Measurements from ENCODE around the gene AGPS. TPM values are rescaled to one million over a fixed set of nuclear protein-coding genes. Genes with fewer than 3 reads are reported as not detected.
A peak's percentile ranks its signal among the peaks of the same experiment; 100 is the strongest.
"Not testable (repeated sequence)": the region's sequence is repeated elsewhere in the genome, so short reads cannot be mapped to it uniquely, and the experiment has no call there.

AGPS gene
- total and polyA plus RNA-seq, 4 experiments from 2014 or later = 13.8 to 29.7 (median 22.9) TPM

DNA sequence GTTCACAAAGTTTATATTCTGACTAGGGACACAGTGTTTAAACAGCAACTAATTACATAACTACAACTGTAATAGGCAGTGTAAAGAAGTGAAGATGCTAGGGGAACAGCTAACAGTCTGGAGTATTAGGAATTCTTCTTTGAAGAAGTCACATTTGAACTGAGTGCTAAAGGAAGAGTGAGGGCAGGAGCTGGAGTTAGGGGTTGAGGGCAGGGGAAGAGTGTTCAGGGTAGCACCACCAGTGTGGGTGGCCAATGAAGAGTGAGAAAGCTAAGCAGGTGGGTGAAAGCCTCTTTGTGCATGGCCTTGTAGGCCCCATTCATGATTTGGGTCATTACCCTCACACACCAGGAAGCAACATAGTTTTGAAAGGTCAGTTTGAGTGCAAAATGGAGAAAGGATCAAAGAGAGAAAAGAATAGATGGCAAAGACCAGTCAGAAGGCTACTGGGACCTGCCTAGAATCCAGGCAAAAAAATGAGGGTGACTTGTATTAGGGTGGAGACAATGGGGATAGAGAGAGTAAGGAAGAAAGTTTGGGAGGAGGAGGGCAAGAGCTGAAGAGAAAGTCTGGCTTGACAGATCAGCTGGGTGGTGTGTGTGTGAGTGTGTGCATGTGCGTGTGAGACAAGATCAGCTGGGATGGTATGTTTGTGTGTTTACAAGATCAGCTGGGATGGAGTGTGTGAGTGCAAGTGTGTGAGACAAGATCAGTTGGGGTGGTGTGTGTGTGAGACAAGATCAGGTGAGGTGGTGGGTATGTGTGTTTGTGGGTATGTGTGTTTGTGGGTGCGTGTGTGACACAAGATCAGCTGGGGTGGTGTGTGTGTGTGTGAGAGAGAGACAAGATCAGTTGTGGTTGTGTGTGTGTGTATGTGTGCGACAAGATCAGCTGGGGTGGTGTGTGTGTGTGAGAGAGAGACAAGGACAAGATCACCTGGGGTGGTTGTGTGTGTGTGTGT lies 43.6 kb upstream of the AGPS start:
- POLR2A ChIA-PET (ENCODE audit: partially characterized antibody) = interaction anchor here (0.9 kb wide), 1 partner anchor 43 kb away, joined by 3 read pairs; the partner anchor contains the start of gene AGPS
- CTCF ChIA-PET (ENCODE audit: partially characterized antibody) = interaction anchor here (1.1 to 1.8 kb wide), 3 partner anchors 13 to 200 kb away, joined by 4 to 5 read pairs (median 5); no protein-coding TSS in a partner anchor

DNA sequence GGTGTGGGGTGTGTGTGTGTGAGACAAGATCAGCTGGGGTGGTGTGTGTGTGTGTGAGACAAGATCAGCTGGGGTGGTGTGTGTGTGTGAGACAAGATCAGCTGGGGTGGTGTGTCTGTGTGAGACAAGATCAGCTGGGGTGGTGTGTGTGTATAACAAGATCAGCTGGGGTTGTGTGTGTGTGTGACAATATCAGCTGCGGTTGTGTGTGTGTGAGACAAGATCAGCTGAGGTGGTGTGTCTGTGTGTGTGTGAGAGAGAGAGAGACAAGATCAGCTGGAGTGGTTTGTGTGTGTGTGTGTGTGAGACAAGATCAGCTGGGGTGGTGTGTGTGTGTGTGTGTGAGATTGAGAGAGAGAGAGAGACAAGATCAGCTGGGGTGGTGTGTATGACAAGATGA lies 41.9 kb upstream of the AGPS start:
- H3K4me1 ChIP-seq (ENCODE audit: insufficient read depth, low read length); intact Hi-C loops (cut with micrococcal nuclease); H3K27ac ChIP-seq (ENCODE audit: low read depth, low read length); H3K36me3 Mint-ChIP-seq; H3K27ac Mint-ChIP-seq; H3K9me3 Mint-ChIP-seq; H3K27me3 Mint-ChIP-seq; H3K4me1 Mint-ChIP-seq; H3K4me3 ChIP-seq (ENCODE audit: low read length in 2 of 2); H3K9me3 ChIP-seq (ENCODE audit: control insufficient read depth in 1 of 2, low read length in 2 of 2); H3K4me3 Mint-ChIP-seq; H3K27me3 ChIP-seq (ENCODE audit: insufficient read depth, low read length); DNase-seq; H3K36me3 ChIP-seq (ENCODE audit: insufficient read depth, low read length): not testable (repeated sequence)
- POLR2A ChIA-PET (ENCODE audit: partially characterized antibody) = interaction anchor here (1.3 kb wide), 1 partner anchor 41 kb away, joined by 3 read pairs; no protein-coding TSS in a partner anchor
- CTCF ChIA-PET (ENCODE audit: partially characterized antibody) = interaction anchor here (0.8 to 1.8 kb wide), 2 partner anchors 17 to 202 kb away, joined by 3 to 5 read pairs; no protein-coding TSS in a partner anchor

More for the DNA sequence above, 43.6 kb upstream of the AGPS start:
- no peak overlapping the region for H3K4me3 Mint-ChIP-seq
- no peaks in the 10 kb centered on the region for H3K4me1 ChIP-seq (ENCODE audit: insufficient read depth, low read length)
- H3K9me3 ChIP-seq (ENCODE audit: control insufficient read depth in 1 of 2, low read length in 2 of 2) = no peaks in the 10 kb centered on the region
- no peak overlapping the region for H3K4me3 ChIP-seq (ENCODE audit: low read length in 2 of 2)
- H3K27ac ChIP-seq (ENCODE audit: low read depth, low read length) = no peak overlapping the region
- no peaks in the 10 kb centered on the region for H3K9me3 Mint-ChIP-seq
- no peak overlapping the region for H3K27ac Mint-ChIP-seq
- no peaks in the 10 kb centered on the region for H3K27me3 ChIP-seq (ENCODE audit: insufficient read depth, low read length)
- H3K4me1 Mint-ChIP-seq = peaks cover 0 to 5% (median 1%) of the 10 kb centered on the region in 4 donors
- no peaks in the 10 kb centered on the region for H3K27me3 Mint-ChIP-seq
- intact Hi-C loops (cut with micrococcal nuclease) = no loop called here
- no peak for DNase-seq
- H3K36me3 Mint-ChIP-seq = no peaks in the 10 kb centered on the region
- H3K36me3 ChIP-seq (ENCODE audit: insufficient read depth, low read length) = no peaks in the 10 kb centered on the region

DNA sequence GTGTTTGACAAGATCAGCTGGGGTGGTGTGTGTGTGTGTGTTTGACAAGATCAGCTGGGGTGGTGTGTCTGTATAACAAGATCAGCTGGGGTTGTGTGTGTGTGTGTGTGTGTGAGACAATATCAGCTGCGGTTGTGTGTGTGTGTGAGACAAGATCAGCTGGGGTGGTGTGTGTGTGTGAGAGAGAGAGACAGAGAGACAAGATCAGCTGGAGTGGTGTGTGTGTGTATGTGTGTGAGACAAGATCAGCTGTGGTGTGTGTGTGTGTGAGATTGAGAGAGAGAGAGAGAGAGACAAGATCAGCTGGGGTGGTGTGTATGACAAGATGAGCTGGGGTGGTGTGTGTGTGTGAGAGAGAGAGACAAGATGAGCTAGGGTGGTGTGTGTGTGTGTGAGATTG lies 41.5 kb upstream of the AGPS start:
- H3K9me3 Mint-ChIP-seq; H3K4me1 ChIP-seq (ENCODE audit: insufficient read depth, low read length); intact Hi-C loops (cut with micrococcal nuclease); H3K4me1 Mint-ChIP-seq; H3K27me3 ChIP-seq (ENCODE audit: insufficient read depth, low read length); DNase-seq; H3K36me3 Mint-ChIP-seq; H3K9me3 ChIP-seq (ENCODE audit: control insufficient read depth in 1 of 2, low read length in 2 of 2); H3K36me3 ChIP-seq (ENCODE audit: insufficient read depth, low read length); H3K27ac Mint-ChIP-seq; H3K4me3 Mint-ChIP-seq; H3K27me3 Mint-ChIP-seq; H3K27ac ChIP-seq (ENCODE audit: low read depth, low read length); H3K4me3 ChIP-seq (ENCODE audit: low read length in 2 of 2): not testable (repeated sequence)
- POLR2A ChIA-PET (ENCODE audit: partially characterized antibody) = interaction anchor here (1.0 to 1.3 kb wide), 2 partner anchors 10 to 41 kb away, joined by 3 read pairs; no protein-coding TSS in a partner anchor
- CTCF ChIA-PET (ENCODE audit: partially characterized antibody) = interaction anchor here (1.1 kb wide), 1 partner anchor 9 kb away, joined by 4 read pairs; no protein-coding TSS in a partner anchor

DNA sequence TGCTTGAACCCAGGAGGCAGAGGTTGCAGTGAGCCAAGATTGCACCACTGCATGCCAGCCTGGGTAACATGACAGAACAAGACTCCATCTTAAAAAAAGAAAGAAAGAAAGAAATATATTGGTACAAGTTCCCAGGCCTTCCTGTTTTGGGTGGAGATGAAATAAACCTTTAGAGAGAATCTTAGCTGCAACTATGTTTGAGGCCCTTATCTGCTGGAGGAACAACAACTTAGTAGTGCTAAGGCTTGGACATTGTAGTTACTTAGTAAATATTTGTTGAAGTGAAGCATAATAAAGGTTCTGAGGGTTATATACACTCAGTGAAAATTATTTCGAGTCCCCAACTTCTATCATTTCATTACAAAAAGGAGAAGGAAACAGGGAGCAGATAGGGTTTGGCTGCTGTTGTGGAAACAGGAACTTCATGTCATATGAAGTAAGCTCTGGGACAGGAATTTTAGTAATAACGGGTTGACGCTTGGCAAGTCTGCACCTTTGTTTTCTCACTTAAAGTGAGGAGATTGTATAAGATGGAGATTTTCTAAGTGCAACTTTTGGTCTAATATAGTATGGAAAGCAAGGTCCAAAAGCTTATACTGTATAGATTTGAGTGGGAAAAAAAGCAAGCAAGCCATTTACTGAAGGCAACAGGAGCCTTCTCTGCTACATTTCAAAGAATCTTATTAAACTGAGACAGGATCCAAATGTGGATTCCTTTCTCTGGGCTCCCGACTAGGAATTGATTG lies 40.0 kb upstream of the AGPS start:
- intact Hi-C loops (cut with micrococcal nuclease) = no loop called here
- H3K27ac Mint-ChIP-seq = peak overlapping the region in 3 of 7 donors; percentile 29 to 61 (median 52)

DNA sequence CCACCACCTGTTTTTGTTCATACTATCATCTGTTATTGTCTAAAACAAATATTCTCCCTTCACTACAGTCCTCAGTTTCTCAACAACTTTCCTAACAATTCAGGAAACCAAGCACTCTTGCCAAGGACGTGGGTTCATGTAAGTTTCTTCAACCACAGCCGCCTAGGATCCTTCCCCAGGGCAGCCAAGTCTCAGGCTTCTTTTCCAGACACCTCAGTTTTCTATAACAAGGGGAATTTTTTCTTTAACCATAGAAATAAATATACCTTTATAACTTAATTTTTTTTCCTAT lies 39.4 kb upstream of the AGPS start:
- intact Hi-C loops (cut with micrococcal nuclease) = no loop called here
- no peaks in the 10 kb centered on the region for H3K27me3 Mint-ChIP-seq
- POLR2A ChIA-PET (ENCODE audit: partially characterized antibody) = no interaction called here

More for the DNA sequence above, 40.0 kb upstream of the AGPS start:
- H3K9me3 Mint-ChIP-seq = no peaks in the 10 kb centered on the region
- Histone ChIP-seq H3K9me3 (ENCODE audit: control insufficient read depth in 1 of 2, low read length in 2 of 2) (no peaks in the 10 kb centered on the region), H3K4me3 (ENCODE audit: low read length in 2 of 2) (no peak overlapping the region), H3K4me1 (ENCODE audit: insufficient read depth, low read length) (no peaks in the 10 kb centered on the region), H3K36me3 (ENCODE audit: insufficient read depth, low read length) (no peaks in the 10 kb centered on the region), H3K27me3 (ENCODE audit: insufficient read depth, low read length) (no peaks in the 10 kb centered on the region), H3K27ac (ENCODE audit: low read depth, low read length) (no peak overlapping the region)
- DNase-seq = no peak
- H3K36me3 Mint-ChIP-seq = peaks cover 0 to 5% of the 10 kb centered on the region in 2 donors
- H3K27me3 Mint-ChIP-seq = no peaks in the 10 kb centered on the region
- CTCF ChIA-PET (ENCODE audit: partially characterized antibody) = interaction anchor here (0.9 to 1.0 kb wide), 2 partner anchors 16 to 61 kb away, joined by 3 read pairs; no protein-coding TSS in a partner anchor
- H3K4me3 Mint-ChIP-seq = no peak overlapping the region
- H3K4me1 Mint-ChIP-seq = peaks cover 0 to 5% (median 1%) of the 10 kb centered on the region in 4 donors
- POLR2A ChIA-PET (ENCODE audit: partially characterized antibody) = no interaction called here

DNA sequence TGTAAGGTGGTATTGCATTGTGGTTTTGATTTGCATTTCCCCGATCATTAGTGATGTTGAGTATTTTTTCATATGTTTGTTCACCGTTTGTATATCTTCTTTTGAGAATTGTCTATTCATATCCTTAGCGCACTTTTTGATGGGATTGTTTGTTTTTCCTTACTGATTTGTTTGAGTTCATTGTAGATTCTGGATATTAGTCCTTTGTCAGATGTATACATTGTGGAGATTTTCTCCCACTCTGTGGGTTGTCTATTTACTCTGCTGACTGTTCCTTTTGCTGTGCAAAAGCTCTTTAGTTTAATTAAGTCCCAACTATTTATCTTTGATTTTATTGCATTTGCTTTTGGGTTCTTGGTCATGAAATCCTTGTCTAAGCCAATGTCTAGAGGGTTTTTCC lies 38.0 kb upstream of the AGPS start:
- intact Hi-C loops (cut with micrococcal nuclease); POLR2A ChIA-PET (ENCODE audit: partially characterized antibody): not testable (repeated sequence)

More for the DNA sequence above, 39.4 kb upstream of the AGPS start:
- CTCF ChIA-PET (ENCODE audit: partially characterized antibody) = interaction anchor here (1.0 kb wide), 1 partner anchor 60 kb away, joined by 3 read pairs; no protein-coding TSS in a partner anchor
- Histone ChIP-seq H3K4me3 (ENCODE audit: low read length in 2 of 2) (no peak overlapping the region), H3K27me3 (ENCODE audit: insufficient read depth, low read length) (no peaks in the 10 kb centered on the region), H3K4me1 (ENCODE audit: insufficient read depth, low read length) (no peaks in the 10 kb centered on the region), H3K36me3 (ENCODE audit: insufficient read depth, low read length) (no peaks in the 10 kb centered on the region), H3K27ac (ENCODE audit: low read depth, low read length) (no peak overlapping the region), H3K9me3 (ENCODE audit: control insufficient read depth in 1 of 2, low read length in 2 of 2) (no peaks in the 10 kb centered on the region)
- Mint-ChIP-seq H3K9me3 (no peaks in the 10 kb centered on the region), H3K36me3 (peaks cover 0 to 5% of the 10 kb centered on the region in 2 donors), H3K27ac (no peak overlapping the region), H3K4me3 (no peak overlapping the region), H3K4me1 (peaks cover 0 to 5% (median 1%) of the 10 kb centered on the region in 4 donors)
- no peak for DNase-seq

DNA sequence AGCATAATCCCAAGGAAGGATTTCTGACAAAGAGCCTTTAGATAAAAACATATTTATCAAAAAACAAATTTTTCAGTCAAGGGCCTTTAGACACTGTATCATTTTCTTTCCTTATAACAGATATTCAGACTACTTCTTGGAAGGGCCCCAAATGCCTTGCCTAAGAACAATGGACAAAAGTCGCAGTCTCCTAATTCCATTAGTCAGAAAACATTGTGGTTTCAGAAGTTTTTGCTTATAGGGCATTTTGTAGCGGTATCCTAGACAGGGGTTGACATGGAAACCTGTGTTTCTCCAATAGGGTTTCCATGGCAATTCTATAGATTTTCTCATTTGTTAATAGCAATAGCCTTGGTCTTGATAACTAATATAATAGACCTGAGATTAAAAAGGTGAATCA lies 36.7 kb upstream of the AGPS start:
- intact Hi-C loops (cut with micrococcal nuclease) = no loop called here
- Mint-ChIP-seq H3K4me1 (peaks cover 0 to 5% (median 1%) of the 10 kb centered on the region in 4 donors), H3K36me3 (peaks cover 0 to 5% of the 10 kb centered on the region in 2 donors), H3K9me3 (no peaks in the 10 kb centered on the region), H3K27me3 (no peaks in the 10 kb centered on the region), H3K27ac (no peak overlapping the region), H3K4me3 (no peak overlapping the region)
- no peaks in the 10 kb centered on the region for H3K4me1 ChIP-seq (ENCODE audit: insufficient read depth, low read length)
- no peak for DNase-seq
- no peak overlapping the region for H3K4me3 ChIP-seq (ENCODE audit: low read length in 2 of 2)
- no peaks in the 10 kb centered on the region for H3K27me3 ChIP-seq (ENCODE audit: insufficient read depth, low read length)
- no peaks in the 10 kb centered on the region for H3K9me3 ChIP-seq (ENCODE audit: control insufficient read depth in 1 of 2, low read length in 2 of 2)
- no peak overlapping the region for H3K27ac ChIP-seq (ENCODE audit: low read depth, low read length)
- H3K36me3 ChIP-seq (ENCODE audit: insufficient read depth, low read length) = no peaks in the 10 kb centered on the region
- ChIA-PET CTCF (ENCODE audit: partially characterized antibody) (interaction anchor here (1.0 kb wide), 1 partner anchor 9 kb away, joined by 4 read pairs; no protein-coding TSS in a partner anchor), POLR2A (ENCODE audit: partially characterized antibody) (no interaction called here)

More for the DNA sequence above, 38.0 kb upstream of the AGPS start:
- H3K27me3 Mint-ChIP-seq; H3K36me3 Mint-ChIP-seq; H3K27ac Mint-ChIP-seq; H3K27ac ChIP-seq (ENCODE audit: low read depth, low read length); DNase-seq; H3K4me1 Mint-ChIP-seq; H3K4me3 ChIP-seq (ENCODE audit: low read length in 2 of 2); H3K4me1 ChIP-seq (ENCODE audit: insufficient read depth, low read length); H3K36me3 ChIP-seq (ENCODE audit: insufficient read depth, low read length); H3K9me3 ChIP-seq (ENCODE audit: control insufficient read depth in 1 of 2, low read length in 2 of 2); H3K9me3 Mint-ChIP-seq; H3K4me3 Mint-ChIP-seq; CTCF ChIA-PET (ENCODE audit: partially characterized antibody); H3K27me3 ChIP-seq (ENCODE audit: insufficient read depth, low read length): not testable (repeated sequence)

Data from CD4-positive, alpha-beta memory T cell (primary cell).